ENCODE results near the gene USP15.
A peak's percentile ranks its signal among the peaks of the same experiment; 100 is the strongest.

The USP15 gene

DNA sequence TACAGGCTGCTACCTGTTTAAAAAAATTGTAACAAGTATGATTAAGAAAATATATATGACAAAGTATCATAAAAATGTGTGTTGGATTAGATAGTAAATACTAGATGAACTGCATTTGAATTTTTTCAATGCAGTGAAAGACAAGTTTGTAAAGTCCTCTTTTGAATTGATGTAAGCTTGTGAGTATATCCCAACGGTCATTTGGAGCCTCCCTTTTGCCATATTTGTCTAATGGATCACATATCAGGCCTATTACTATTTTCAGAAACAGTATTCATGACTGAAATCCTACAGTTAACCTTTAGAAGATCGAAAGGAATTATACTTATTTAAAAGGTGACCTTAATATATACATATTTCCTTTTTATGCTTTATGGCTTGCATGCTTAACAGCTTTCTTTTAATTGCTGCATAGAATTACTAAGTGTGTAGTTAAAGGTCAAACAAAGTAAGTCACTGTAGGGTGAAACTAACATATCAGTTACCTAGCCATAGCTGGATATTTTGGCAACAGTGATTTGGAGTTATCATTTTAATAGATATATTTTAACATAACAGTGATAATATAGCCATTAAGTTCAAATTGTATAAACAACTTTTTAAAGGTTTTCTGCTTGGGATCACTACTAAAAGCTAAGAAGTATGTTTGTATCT is 53.6 kb downstream of the USP15 start:
- no peaks in the 10 kb centered on the region for H3K27me3 ChIP-seq (replicated peaks in 2 of 5; ENCODE audit: control insufficient read depth in 4 of 5, insufficient read depth in 5 of 5, low read length in 4 of 5)
- no peaks in the 10 kb centered on the region for H3K4me1 ChIP-seq (ENCODE audit: control extremely low read depth in 1 of 4, control insufficient read depth in 4 of 4, insufficient read depth in 4 of 4, low read length in 3 of 4)
- H3K36me3 ChIP-seq (ENCODE audit: control insufficient read depth in 4 of 4, insufficient read depth in 4 of 4, low read length in 3 of 4), result peaks cover 4 to 47% (median 28%) of the 10 kb centered on the region in 4 experiments
- ChIA-PET CTCF (interaction anchor here (1.3 kb wide), 1 partner anchor 17 kb away, joined by 3 read pairs; no protein-coding TSS in a partner anchor), POLR2A (no interaction called here)
- no CpG with 5 or more reads among the region's 2 CpGs for WGBS (ENCODE audit: insufficient coverage)
- no peak overlapping the region for H3K27ac ChIP-seq (ENCODE audit: insufficient read depth in 1 of 2, low read depth in 1 of 2, low read length in 2 of 2, poor library complexity in 1 of 2, severe bottlenecking in 2 of 2)
- H3K4me3 ChIP-seq (ENCODE audit: control insufficient read depth in 1 of 7, extremely low read depth in 1 of 7, insufficient read depth in 4 of 7, low read depth in 2 of 7, low read length in 6 of 7), result no peak overlapping the region
- peaks cover 0 to 10% (median 0%) of the 10 kb centered on the region in 5 experiments for H3K9me3 ChIP-seq (ENCODE audit: control extremely low read depth in 1 of 5, control insufficient read depth in 4 of 5, insufficient read depth in 2 of 5, low read depth in 1 of 5, low read length in 4 of 5)
- DNase-seq, result no peak

- CTCF ChIA-PET, result interaction anchor here (1.0 to 2.7 kb wide), 8 partner anchors 9 to 55 kb away, joined by 3 to 7 read pairs (median 4); no protein-coding TSS in a partner anchor
These were observed 56.8 kb downstream of the USP15 start for GRCh38 chr12:62317017-62317416.

DNA sequence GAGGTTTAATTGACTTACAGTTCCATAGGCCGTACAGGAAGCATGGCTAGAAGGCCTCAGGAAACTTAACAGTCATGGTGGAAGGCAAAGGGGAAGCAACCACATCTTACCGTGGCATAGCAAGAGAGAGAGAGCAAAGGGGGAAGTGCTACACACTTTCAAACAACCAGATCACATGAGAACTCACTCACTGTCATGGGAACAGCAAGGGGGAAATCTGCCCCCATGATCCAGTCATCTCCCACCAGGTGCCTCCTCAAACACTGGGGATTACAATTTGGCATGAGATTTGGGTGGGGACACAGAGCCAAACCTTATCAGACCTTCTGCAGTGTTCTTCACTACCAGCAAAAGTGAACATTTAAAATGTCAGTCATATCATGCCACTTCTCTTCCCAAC is 58.9 kb downstream of the USP15 start:
- H3K9me3 ChIP-seq (ENCODE audit: control extremely low read depth in 1 of 5, control insufficient read depth in 4 of 5, insufficient read depth in 2 of 5, low read depth in 1 of 5, low read length in 4 of 5), result peaks cover 0 to 20% (median 4%) of the 10 kb centered on the region in 5 experiments
- no peaks in the 10 kb centered on the region for H3K27me3 ChIP-seq (replicated peaks in 2 of 5; ENCODE audit: control insufficient read depth in 4 of 5, insufficient read depth in 5 of 5, low read length in 4 of 5)
- H3K4me3 ChIP-seq (ENCODE audit: control insufficient read depth in 1 of 7, extremely low read depth in 1 of 7, insufficient read depth in 4 of 7, low read depth in 2 of 7, low read length in 6 of 7), result peak overlapping the region in 1 of 7 experiments; percentile 16
- H3K4me1 ChIP-seq (ENCODE audit: control extremely low read depth in 1 of 4, control insufficient read depth in 4 of 4, insufficient read depth in 4 of 4, low read length in 3 of 4), result no peaks in the 10 kb centered on the region
- CTCF ChIA-PET, result no interaction called here
- no peak overlapping the region for H3K27ac ChIP-seq (ENCODE audit: insufficient read depth in 1 of 2, low read depth in 1 of 2, low read length in 2 of 2, poor library complexity in 1 of 2, severe bottlenecking in 2 of 2)
- H3K36me3 ChIP-seq (ENCODE audit: control insufficient read depth in 4 of 4, insufficient read depth in 4 of 4, low read length in 3 of 4), result peaks cover 22 to 72% (median 44%) of the 10 kb centered on the region in 4 experiments
- WGBS (ENCODE audit: insufficient coverage), result 78% methylated on average over 1 of the region's 2 CpGs
- DNase-seq, result peak in 2 of 3 donors; percentile 65 to 80
- POLR2A ChIA-PET, result interaction anchor here (0.6 kb wide), 1 partner anchor 74 kb away, joined by 3 read pairs; no protein-coding TSS in a partner anchor

More at GRCh38 chr12:62317017-62317416, 56.8 kb downstream of the USP15 start:
- peaks cover 0 to 20% (median 4%) of the 10 kb centered on the region in 5 experiments for H3K9me3 ChIP-seq (ENCODE audit: control extremely low read depth in 1 of 5, control insufficient read depth in 4 of 5, insufficient read depth in 2 of 5, low read depth in 1 of 5, low read length in 4 of 5)
- H3K36me3 ChIP-seq (ENCODE audit: control insufficient read depth in 4 of 4, insufficient read depth in 4 of 4, low read length in 3 of 4), result peaks cover 13 to 54% (median 31%) of the 10 kb centered on the region in 4 experiments
- H3K4me1 ChIP-seq (ENCODE audit: control extremely low read depth in 1 of 4, control insufficient read depth in 4 of 4, insufficient read depth in 4 of 4, low read length in 3 of 4), result no peaks in the 10 kb centered on the region
- POLR2A ChIA-PET, result no interaction called here
- no peaks in the 10 kb centered on the region for H3K27me3 ChIP-seq (replicated peaks in 2 of 5; ENCODE audit: control insufficient read depth in 4 of 5, insufficient read depth in 5 of 5, low read length in 4 of 5)
- no peak overlapping the region for H3K27ac ChIP-seq (ENCODE audit: insufficient read depth in 1 of 2, low read depth in 1 of 2, low read length in 2 of 2, poor library complexity in 1 of 2, severe bottlenecking in 2 of 2)
- no peak for DNase-seq
- no peak overlapping the region for H3K4me3 ChIP-seq (ENCODE audit: control insufficient read depth in 1 of 7, extremely low read depth in 1 of 7, insufficient read depth in 4 of 7, low read depth in 2 of 7, low read length in 6 of 7)

DNA sequence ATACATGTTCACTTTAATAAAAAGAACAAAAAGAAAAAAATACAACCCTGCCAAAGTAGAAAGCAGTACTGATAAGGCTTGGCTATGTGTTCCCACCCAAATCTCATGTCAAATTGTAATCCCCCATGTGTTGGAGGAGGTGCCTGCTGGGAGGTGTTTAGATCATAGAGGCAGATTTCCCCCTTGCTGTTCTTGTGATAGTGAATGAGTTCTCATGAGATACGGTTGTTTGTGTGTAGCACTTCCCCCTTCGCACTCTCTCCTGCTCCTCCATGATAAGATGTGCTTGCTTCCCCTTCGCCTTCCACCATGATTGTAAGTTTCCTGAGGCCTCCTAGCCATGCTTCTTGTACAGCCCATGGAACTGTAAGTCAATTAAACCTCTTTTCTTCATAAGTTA is 59.9 kb downstream of the USP15 start:
- ChIA-PET POLR2A (no interaction called here), CTCF (no interaction called here)
- no CpG with 5 or more reads among the region's 3 CpGs for WGBS (ENCODE audit: insufficient coverage)
- peaks cover 20 to 72% (median 44%) of the 10 kb centered on the region in 4 experiments for H3K36me3 ChIP-seq (ENCODE audit: control insufficient read depth in 4 of 4, insufficient read depth in 4 of 4, low read length in 3 of 4)
- no peak overlapping the region for H3K4me3 ChIP-seq (ENCODE audit: control insufficient read depth in 1 of 7, extremely low read depth in 1 of 7, insufficient read depth in 4 of 7, low read depth in 2 of 7, low read length in 6 of 7)
- H3K27ac ChIP-seq (ENCODE audit: insufficient read depth in 1 of 2, low read depth in 1 of 2, low read length in 2 of 2, poor library complexity in 1 of 2, severe bottlenecking in 2 of 2), result no peak overlapping the region
- peaks cover 0 to 20% (median 4%) of the 10 kb centered on the region in 5 experiments for H3K9me3 ChIP-seq (ENCODE audit: control extremely low read depth in 1 of 5, control insufficient read depth in 4 of 5, insufficient read depth in 2 of 5, low read depth in 1 of 5, low read length in 4 of 5)
- peak in 2 of 3 donors; percentile 32 to 66 for DNase-seq
- no peaks in the 10 kb centered on the region for H3K27me3 ChIP-seq (replicated peaks in 2 of 5; ENCODE audit: control insufficient read depth in 4 of 5, insufficient read depth in 5 of 5, low read length in 4 of 5)
- H3K4me1 ChIP-seq (ENCODE audit: control extremely low read depth in 1 of 4, control insufficient read depth in 4 of 4, insufficient read depth in 4 of 4, low read length in 3 of 4), result no peaks in the 10 kb centered on the region

- Histone ChIP-seq H3K4me3 (ENCODE audit: control insufficient read depth in 1 of 7, extremely low read depth in 1 of 7, insufficient read depth in 4 of 7, low read depth in 2 of 7, low read length in 6 of 7) (no peak overlapping the region), H3K4me1 (ENCODE audit: control extremely low read depth in 1 of 4, control insufficient read depth in 4 of 4, insufficient read depth in 4 of 4, low read length in 3 of 4) (peaks cover 3 to 14% (median 8%) of the 10 kb centered on the region in 4 experiments), H3K27me3 (replicated peaks in 2 of 5; ENCODE audit: control insufficient read depth in 4 of 5, insufficient read depth in 5 of 5, low read length in 4 of 5) (no peaks in the 10 kb centered on the region), H3K36me3 (ENCODE audit: control insufficient read depth in 4 of 4, insufficient read depth in 4 of 4, low read length in 3 of 4) (peaks cover 15 to 63% (median 37%) of the 10 kb centered on the region in 4 experiments), H3K9me3 (ENCODE audit: control extremely low read depth in 1 of 5, control insufficient read depth in 4 of 5, insufficient read depth in 2 of 5, low read depth in 1 of 5, low read length in 4 of 5) (peaks cover 0 to 14% (median 4%) of the 10 kb centered on the region in 5 experiments), H3K27ac (ENCODE audit: insufficient read depth in 1 of 2, low read depth in 1 of 2, low read length in 2 of 2, poor library complexity in 1 of 2, severe bottlenecking in 2 of 2) (no peak overlapping the region)
- no peak for DNase-seq
- WGBS (ENCODE audit: insufficient coverage), result no CpG with 5 or more reads among the region's 2 CpGs
- POLR2A ChIA-PET, result no interaction called here
- CTCF ChIA-PET, result interaction anchor here (2.2 kb wide), 1 partner anchor 9 kb away, joined by 6 read pairs; no protein-coding TSS in a partner anchor
These were observed 63.2 kb downstream of the USP15 start for GRCh38 chr12:62323386-62323785.

DNA sequence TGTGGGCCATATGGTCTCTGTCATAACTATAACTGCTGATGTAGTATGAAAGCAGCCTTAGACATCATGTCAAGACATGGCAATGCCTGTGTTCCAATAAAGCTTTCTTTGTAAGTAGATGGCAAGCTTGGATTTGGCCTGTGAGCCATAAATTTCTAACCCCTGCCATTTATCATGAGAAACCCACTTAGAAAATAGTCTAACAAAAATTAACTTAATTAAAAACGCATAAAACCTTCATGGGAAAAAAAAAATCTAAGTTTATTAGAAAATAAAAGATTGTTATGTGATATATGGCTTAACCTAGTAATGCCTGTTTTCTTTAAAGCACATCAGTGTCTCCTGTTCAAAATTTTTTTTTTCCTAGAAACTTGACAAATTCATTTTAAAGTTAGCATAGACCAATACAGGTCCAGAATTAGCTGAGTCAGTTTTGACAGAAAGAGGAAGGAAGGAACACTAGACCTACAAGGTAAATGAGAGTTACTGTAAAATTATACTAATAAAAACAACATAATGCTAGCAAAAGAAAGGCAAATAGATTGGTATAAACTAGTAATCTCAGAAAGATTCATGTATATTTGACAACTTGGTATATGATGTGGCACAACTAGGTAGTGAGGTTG is 68.2 kb downstream of the USP15 start:
- Histone ChIP-seq H3K9me3 (ENCODE audit: control extremely low read depth in 1 of 5, control insufficient read depth in 4 of 5, insufficient read depth in 2 of 5, low read depth in 1 of 5, low read length in 4 of 5) (no peaks in the 10 kb centered on the region), H3K4me3 (ENCODE audit: control insufficient read depth in 1 of 7, extremely low read depth in 1 of 7, insufficient read depth in 4 of 7, low read depth in 2 of 7, low read length in 6 of 7) (peak overlapping the region in 2 of 7 experiments; percentile 42 to 45), H3K36me3 (ENCODE audit: control insufficient read depth in 4 of 4, insufficient read depth in 4 of 4, low read length in 3 of 4) (peaks cover 2 to 45% (median 13%) of the 10 kb centered on the region in 4 experiments), H3K27ac (ENCODE audit: insufficient read depth in 1 of 2, low read depth in 1 of 2, low read length in 2 of 2, poor library complexity in 1 of 2, severe bottlenecking in 2 of 2) (peak overlapping the region; percentile 19 to 33), H3K4me1 (ENCODE audit: control extremely low read depth in 1 of 4, control insufficient read depth in 4 of 4, insufficient read depth in 4 of 4, low read length in 3 of 4) (peaks cover 3 to 32% (median 20%) of the 10 kb centered on the region in 4 experiments), H3K27me3 (replicated peaks in 2 of 5; ENCODE audit: control insufficient read depth in 4 of 5, insufficient read depth in 5 of 5, low read length in 4 of 5) (no peaks in the 10 kb centered on the region)
- POLR2A ChIA-PET, result interaction anchor here (1.4 kb wide), 1 partner anchor 68 kb away, joined by 3 read pairs; the partner anchor contains the start of gene USP15
- DNase-seq, result peak; percentile 58 to 86 (median 78)
- WGBS (ENCODE audit: insufficient coverage), result no CpG with 5 or more reads among the region's 1 CpG
- CTCF ChIA-PET, result interaction anchor here (1.4 to 1.9 kb wide), 2 partner anchors 28 to 68 kb away, joined by 3 to 6 read pairs; partner anchors contain the start of gene USP15
